ENCODE measurements around the gene ZBTB1. TPM values are rescaled to one million over a fixed set of nuclear protein-coding genes. Genes with fewer than 3 reads are reported as not detected.

Gene ZBTB1
- total RNA-seq, 4 donors from 2014 or later, result 33.4 to 129 (median 59.8) TPM

DNA sequence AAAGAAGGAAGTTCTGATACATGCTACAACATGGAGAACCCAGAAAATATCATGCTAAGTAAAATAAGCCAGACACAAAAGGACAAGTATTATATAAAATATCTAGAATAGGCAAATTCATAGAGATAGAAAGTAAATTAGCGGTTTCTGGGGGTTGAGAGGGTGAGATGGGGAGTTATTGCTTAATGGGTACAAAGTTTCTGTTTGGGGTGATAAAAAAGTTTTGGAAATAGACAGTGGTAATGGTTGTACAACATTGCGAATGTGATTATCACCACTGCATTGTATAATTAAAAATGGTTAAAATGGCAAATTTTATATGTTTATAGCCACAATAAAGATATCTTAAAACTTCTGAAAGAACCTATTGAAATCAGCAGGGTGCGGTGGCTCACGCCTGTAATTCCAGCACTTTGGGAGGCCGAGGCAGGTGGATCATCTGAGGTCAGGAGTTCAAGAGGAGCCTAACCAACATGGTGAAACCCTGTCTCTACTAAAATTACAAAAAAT, 15.9 kb upstream of the ZBTB1 start:
- Histone ChIP-seq H3K27me3 (no peaks in the 10 kb centered on the region), H3K4me1 (no peaks in the 10 kb centered on the region), H3K9me3 (no peaks in the 10 kb centered on the region), H3K36me3 (peaks cover 54% of the 10 kb centered on the region), H3K27ac (no peak overlapping the region), H3K4me3 (no peak overlapping the region)
- 88% methylated on average over 5 of the region's 5 CpGs for WGBS
- TF ChIP-seq EP300 (IDR thresholded peaks at IDR 0.05), result no peak
- TF ChIP-seq POLR2AphosphoS5 (IDR thresholded peaks at IDR 0.05), result no peak
- TF ChIP-seq, protein P1, sequence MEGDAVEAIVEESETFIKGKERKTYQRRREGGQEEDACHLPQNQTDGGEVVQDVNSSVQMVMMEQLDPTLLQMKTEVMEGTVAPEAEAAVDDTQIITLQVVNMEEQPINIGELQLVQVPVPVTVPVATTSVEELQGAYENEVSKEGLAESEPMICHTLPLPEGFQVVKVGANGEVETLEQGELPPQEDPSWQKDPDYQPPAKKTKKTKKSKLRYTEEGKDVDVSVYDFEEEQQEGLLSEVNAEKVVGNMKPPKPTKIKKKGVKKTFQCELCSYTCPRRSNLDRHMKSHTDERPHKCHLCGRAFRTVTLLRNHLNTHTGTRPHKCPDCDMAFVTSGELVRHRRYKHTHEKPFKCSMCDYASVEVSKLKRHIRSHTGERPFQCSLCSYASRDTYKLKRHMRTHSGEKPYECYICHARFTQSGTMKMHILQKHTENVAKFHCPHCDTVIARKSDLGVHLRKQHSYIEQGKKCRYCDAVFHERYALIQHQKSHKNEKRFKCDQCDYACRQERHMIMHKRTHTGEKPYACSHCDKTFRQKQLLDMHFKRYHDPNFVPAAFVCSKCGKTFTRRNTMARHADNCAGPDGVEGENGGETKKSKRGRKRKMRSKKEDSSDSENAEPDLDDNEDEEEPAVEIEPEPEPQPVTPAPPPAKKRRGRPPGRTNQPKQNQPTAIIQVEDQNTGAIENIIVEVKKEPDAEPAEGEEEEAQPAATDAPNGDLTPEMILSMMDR (IDR thresholded peaks at IDR 0.05), result no peak
- no peak for TF ChIP-seq POLR2A (IDR thresholded peaks at IDR 0.05)
- no peak for DNase-seq (ENCODE audit: low spot score in 2 of 2)

DNA sequence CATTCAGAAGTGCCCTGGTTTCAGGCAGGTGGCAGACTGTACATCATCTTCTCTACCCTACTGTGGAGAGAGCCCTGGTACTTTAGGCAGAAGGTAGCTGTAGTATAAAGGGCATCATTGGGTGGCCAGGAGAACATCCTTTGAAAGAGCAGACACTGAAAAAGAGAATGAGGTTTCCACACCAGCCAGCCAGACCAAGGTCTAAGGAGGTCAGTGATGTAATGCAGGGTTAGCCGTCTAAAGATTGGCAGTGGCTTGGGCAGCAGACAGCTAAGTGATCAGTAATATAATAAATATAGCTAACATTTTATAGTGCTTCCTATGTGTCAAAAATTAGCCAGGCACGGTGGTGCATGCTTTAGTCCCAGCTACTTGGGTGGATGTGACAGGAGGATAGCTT, 12.9 kb upstream of the ZBTB1 start:
- H3K4me3 ChIP-seq, result no peak overlapping the region
- no peak overlapping the region for H3K27ac ChIP-seq
- no peaks in the 10 kb centered on the region for H3K27me3 ChIP-seq
- no peaks in the 10 kb centered on the region for H3K4me1 ChIP-seq
- H3K9me3 ChIP-seq, result no peaks in the 10 kb centered on the region
- TF ChIP-seq POLR2AphosphoS5 (IDR thresholded peaks at IDR 0.05) (no peak), EP300 (IDR thresholded peaks at IDR 0.05) (no peak), POLR2A (IDR thresholded peaks at IDR 0.05) (no peak)
- TF ChIP-seq, protein P1 (IDR thresholded peaks at IDR 0.05), result no peak
- 75% methylated on average over 2 of the region's 2 CpGs for WGBS
- H3K36me3 ChIP-seq, result peaks cover 53% of the 10 kb centered on the region
- DNase-seq (ENCODE audit: low spot score in 2 of 2), result no peak

DNA sequence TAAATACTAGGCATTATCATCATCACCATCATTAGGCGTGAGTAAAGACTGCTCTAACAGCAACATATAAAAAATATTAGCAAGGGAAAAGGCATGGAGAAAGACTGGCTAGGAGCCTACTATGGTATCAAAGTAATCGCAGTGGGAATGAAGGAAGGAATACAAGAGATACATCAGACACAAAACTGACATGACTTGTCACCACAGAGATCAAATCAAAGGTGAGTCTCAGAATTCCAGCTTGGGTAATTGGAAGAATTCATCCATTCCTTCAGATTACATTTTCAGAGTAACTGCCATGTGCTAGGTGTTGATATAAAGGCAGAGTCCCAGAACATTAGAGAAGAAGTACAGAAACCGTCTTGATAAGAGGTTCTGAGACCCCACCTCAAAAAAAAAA, 11.1 kb upstream of the ZBTB1 start:
- no peak overlapping the region for H3K4me3 ChIP-seq
- no peak for DNase-seq (ENCODE audit: low spot score in 2 of 2)
- peaks cover 35% of the 10 kb centered on the region for H3K36me3 ChIP-seq
- no peaks in the 10 kb centered on the region for H3K9me3 ChIP-seq
- no peaks in the 10 kb centered on the region for H3K4me1 ChIP-seq
- TF ChIP-seq EP300 (IDR thresholded peaks at IDR 0.05) (no peak), POLR2AphosphoS5 (IDR thresholded peaks at IDR 0.05) (no peak), POLR2A (IDR thresholded peaks at IDR 0.05) (no peak)
- TF ChIP-seq, protein P1 (IDR thresholded peaks at IDR 0.05), result no peak
- no peaks in the 10 kb centered on the region for H3K27me3 ChIP-seq
- WGBS, result 93% methylated on average over 3 of the region's 3 CpGs
- H3K27ac ChIP-seq, result no peak overlapping the region

DNA sequence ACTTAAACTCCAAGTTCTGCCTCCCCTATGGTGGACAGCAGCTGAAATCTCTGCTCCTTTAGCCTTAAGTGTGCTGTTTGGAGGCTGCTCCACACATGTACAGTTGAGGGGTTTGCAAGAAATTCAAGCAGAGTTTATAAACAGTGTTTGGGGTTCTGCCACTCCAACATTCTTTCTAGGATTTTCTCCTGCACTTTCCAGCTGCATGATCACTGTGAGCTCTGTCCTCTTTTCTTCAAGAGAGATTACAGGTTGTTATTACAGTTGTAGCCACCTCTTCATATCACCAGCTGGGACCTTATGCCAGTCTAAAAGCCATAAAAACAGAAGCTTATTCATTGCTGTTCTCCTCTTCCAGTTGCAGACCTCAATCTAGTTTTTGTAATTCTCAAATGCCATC, 9.3 kb upstream of the ZBTB1 start:
- H3K4me1 ChIP-seq, result peaks cover 4% of the 10 kb centered on the region
- peaks cover 20% of the 10 kb centered on the region for H3K36me3 ChIP-seq
- H3K9me3 ChIP-seq, result no peaks in the 10 kb centered on the region
- no peak overlapping the region for H3K4me3 ChIP-seq
- H3K27ac ChIP-seq, result no peak overlapping the region
- TF ChIP-seq, protein P1 (IDR thresholded peaks at IDR 0.05), result no peak
- TF ChIP-seq POLR2A (IDR thresholded peaks at IDR 0.05), result no peak
- no peak for TF ChIP-seq POLR2AphosphoS5 (IDR thresholded peaks at IDR 0.05)
- TF ChIP-seq EP300 (IDR thresholded peaks at IDR 0.05), result no peak
- no peak for DNase-seq (ENCODE audit: low spot score in 2 of 2)
- no peaks in the 10 kb centered on the region for H3K27me3 ChIP-seq

GRCh38 chr14:64496764-64497163, 7.8 kb upstream of the ZBTB1 start:
- H3K9me3 ChIP-seq, result no peaks in the 10 kb centered on the region
- H3K4me3 ChIP-seq, result no peak overlapping the region
- peaks cover 19% of the 10 kb centered on the region for H3K4me1 ChIP-seq
- no peak overlapping the region for H3K27ac ChIP-seq
- TF ChIP-seq POLR2AphosphoS5 (IDR thresholded peaks at IDR 0.05), result no peak
- TF ChIP-seq, protein P1 (IDR thresholded peaks at IDR 0.05), result no peak
- TF ChIP-seq POLR2A (IDR thresholded peaks at IDR 0.05), result no peak
- no peak for TF ChIP-seq EP300 (IDR thresholded peaks at IDR 0.05)
- DNase-seq (ENCODE audit: low spot score in 2 of 2), result no peak
- peaks cover 11% of the 10 kb centered on the region for H3K36me3 ChIP-seq
- no peaks in the 10 kb centered on the region for H3K27me3 ChIP-seq

Data from suprapubic skin (tissue), 4 donors.